ENCODE measurements around the gene CLDN1. TPM values are rescaled to one million over a fixed set of nuclear protein-coding genes. Genes with fewer than 3 reads are reported as not detected.
A peak's percentile ranks its signal among the peaks of the same experiment; 100 is the strongest.
"Not testable (repeated sequence)": the region's sequence is repeated elsewhere in the genome, so short reads cannot be mapped to it uniquely, and the experiment has no call there.

The CLDN1 gene
- total and polyA plus RNA-seq, 2 donors (not counting 1 experiment from before 2014, with no cell fraction given): 3.0 to 7.1 TPM

GRCh38 chr3:190269101-190269500, 53.1 kb downstream of the CLDN1 start:
- Histone ChIP-seq H4K20me1 (ENCODE audit: control insufficient read depth, extremely low read depth, insufficient read depth, low read length) (no peaks in the 10 kb centered on the region), H3K4me3 (replicated peaks in 1 of 4; ENCODE audit: control extremely low read depth in 1 of 4, insufficient read depth in 1 of 4, low read depth in 3 of 4, low read length in 4 of 4) (no peak overlapping the region), H3K4me2 (ENCODE audit: extremely low read depth, insufficient read depth, low read length) (no peak overlapping the region), H3K27ac (ENCODE audit: insufficient read depth, low read length) (no peak overlapping the region), H2AFZ (ENCODE audit: low read length) (no peak overlapping the region), H3K9ac (ENCODE audit: insufficient read depth, low read length) (no peak overlapping the region), H3K27me3 (ENCODE audit: control insufficient read depth, insufficient read depth, low read length) (no peaks in the 10 kb centered on the region), H3K4me1 (ENCODE audit: control insufficient read depth, extremely low read depth, insufficient read depth, low read length) (no peaks in the 10 kb centered on the region), H3K79me2 (ENCODE audit: control insufficient read depth, insufficient read depth, low read length) (no peaks in the 10 kb centered on the region), H3K9me3 (ENCODE audit: control insufficient read depth, insufficient read depth, low read depth, low read length) (no peaks in the 10 kb centered on the region), H3K36me3 (ENCODE audit: control insufficient read depth, insufficient read depth, low read length) (no peaks in the 10 kb centered on the region)
- DNase-seq (ENCODE audit: low read depth in 2 of 2): peak; percentile 6 to 34
- TF ChIP-seq CTCF (conservative IDR thresholded peaks at IDR 0.05 in 1 of 2, IDR thresholded peaks at IDR 0.05 in 1 of 2; ENCODE audit: low read depth in 1 of 2, low read length in 2 of 2): no peak
- no peak for TF ChIP-seq EZH2 (IDR thresholded peaks at IDR 0.05; ENCODE audit: low read length, missing control alignments)

GRCh38 chr3:190267464-190267863, 54.8 kb downstream of the CLDN1 start:
- H3K4me1 ChIP-seq (ENCODE audit: control insufficient read depth, extremely low read depth, insufficient read depth, low read length); H3K79me2 ChIP-seq (ENCODE audit: control insufficient read depth, insufficient read depth, low read length); H3K4me3 ChIP-seq (replicated peaks in 1 of 4; ENCODE audit: control extremely low read depth in 1 of 4, insufficient read depth in 1 of 4, low read depth in 3 of 4, low read length in 4 of 4); H2AFZ ChIP-seq (ENCODE audit: low read length); H4K20me1 ChIP-seq (ENCODE audit: control insufficient read depth, extremely low read depth, insufficient read depth, low read length); H3K9me3 ChIP-seq (ENCODE audit: control insufficient read depth, insufficient read depth, low read depth, low read length); DNase-seq (ENCODE audit: low read depth in 2 of 2); H3K27ac ChIP-seq (ENCODE audit: insufficient read depth, low read length); H3K27me3 ChIP-seq (ENCODE audit: control insufficient read depth, insufficient read depth, low read length); H3K9ac ChIP-seq (ENCODE audit: insufficient read depth, low read length); H3K4me2 ChIP-seq (ENCODE audit: extremely low read depth, insufficient read depth, low read length); H3K36me3 ChIP-seq (ENCODE audit: control insufficient read depth, insufficient read depth, low read length): not testable (repeated sequence)

- Histone ChIP-seq H4K20me1 (ENCODE audit: control insufficient read depth, extremely low read depth, insufficient read depth, low read length) (no peaks in the 10 kb centered on the region), H3K79me2 (ENCODE audit: control insufficient read depth, insufficient read depth, low read length) (no peaks in the 10 kb centered on the region), H3K9me3 (ENCODE audit: control insufficient read depth, insufficient read depth, low read depth, low read length) (no peaks in the 10 kb centered on the region), H3K9ac (ENCODE audit: insufficient read depth, low read length) (no peak overlapping the region), H3K27ac (ENCODE audit: insufficient read depth, low read length) (no peak overlapping the region), H3K27me3 (ENCODE audit: control insufficient read depth, insufficient read depth, low read length) (no peaks in the 10 kb centered on the region), H2AFZ (ENCODE audit: low read length) (no peak overlapping the region), H3K4me3 (replicated peaks in 1 of 4; ENCODE audit: control extremely low read depth in 1 of 4, insufficient read depth in 1 of 4, low read depth in 3 of 4, low read length in 4 of 4) (no peak overlapping the region), H3K4me2 (ENCODE audit: extremely low read depth, insufficient read depth, low read length) (no peak overlapping the region), H3K36me3 (ENCODE audit: control insufficient read depth, insufficient read depth, low read length) (no peaks in the 10 kb centered on the region), H3K4me1 (ENCODE audit: control insufficient read depth, extremely low read depth, insufficient read depth, low read length) (no peaks in the 10 kb centered on the region)
- TF ChIP-seq EZH2 (IDR thresholded peaks at IDR 0.05; ENCODE audit: low read length, missing control alignments) (no peak), CTCF (conservative IDR thresholded peaks at IDR 0.05 in 1 of 2, IDR thresholded peaks at IDR 0.05 in 1 of 2; ENCODE audit: low read depth in 1 of 2, low read length in 2 of 2) (no peak)
- DNase-seq (ENCODE audit: low read depth in 2 of 2): peak in 1 of 2 donors; percentile 11
Measured at GRCh38 chr3:190266913-190267290, 55.3 kb downstream of the CLDN1 start.

Data from fibroblast of lung (primary cell).